MG63 (cell line): ENCODE results near the gene NID1. TPM values are rescaled to one million over a fixed set of nuclear protein-coding genes. Genes with fewer than 3 reads are reported as not detected.

Experiments
- DNase-seq: peaks from one replicate; pipeline ENCODE4 v3.0.0-alpha.2; 2020
- H3K27me3 ChIP-seq: fragments of 250-450 bp; sonication (Bioruptor Pico); 2 replicates; pipeline ENCODE4 v1.5.1; 2020; ENCODE audit warnings: mild to moderate bottlenecking, moderate library complexity
- H3K36me3 ChIP-seq: fragments of 250-450 bp; sonication (Bioruptor Pico); 2 replicates; pipeline ENCODE4 v1.5.1; 2020; ENCODE audit warnings: mild to moderate bottlenecking, moderate library complexity
- H3K4me3 ChIP-seq: fragments of 250-450 bp; sonication (Bioruptor Pico); 2 replicates; pipeline ENCODE4 v1.5.1; 2020; ENCODE audit warnings: mild to moderate bottlenecking, moderate library complexity
- H3K9me3 ChIP-seq: fragments of 250-450 bp; sonication (Bioruptor Pico); 2 replicates; pipeline ENCODE4 v1.5.1; 2020; ENCODE audit warnings: mild to moderate bottlenecking, moderate library complexity
- total RNA-seq: library from RNA; depleted of rRNA; stranded (reverse); fragments of >200 nt; shearing (Covaris generic); gene quantifications from 2 replicates; pipeline ENCODE4 v1.2.3, GENCODE V29; 2014; ENCODE audit warnings: low replicate concordance

NID1 gene
- total RNA-seq, 1 experiment from 2014 or later: 10.8 TPM

- no peaks in the 10 kb centered on the region for H3K27me3 ChIP-seq
- no peak for DNase-seq
- peaks cover 12% of the 10 kb centered on the region for H3K9me3 ChIP-seq
- peaks cover 3% of the 10 kb centered on the region for H3K36me3 ChIP-seq
- no peak overlapping the region for H3K4me3 ChIP-seq
Observed at GRCh38 chr1:236051242-236051791, 13.6 kb downstream of the NID1 start.

- DNase-seq: no peak
- H3K4me3 ChIP-seq: no peak overlapping the region
- peaks cover 11% of the 10 kb centered on the region for H3K36me3 ChIP-seq
- no peaks in the 10 kb centered on the region for H3K27me3 ChIP-seq
- H3K9me3 ChIP-seq: no peaks in the 10 kb centered on the region; the same call in 1 of the 2 replicates
Observed at GRCh38 chr1:236045771-236046170, 19.1 kb downstream of the NID1 start.

GRCh38 chr1:236044341-236044740 lies 20.5 kb downstream of the NID1 start:
- Histone ChIP-seq H3K27me3 (no peaks in the 10 kb centered on the region), H3K4me3 (no peak overlapping the region), H3K36me3 (peaks cover 11% of the 10 kb centered on the region), H3K9me3 (no peaks in the 10 kb centered on the region; the same call in 1 of the 2 replicates)
- no peak for DNase-seq

- Histone ChIP-seq H3K36me3 (peaks cover 8% of the 10 kb centered on the region), H3K4me3 (no peak overlapping the region), H3K27me3 (no peaks in the 10 kb centered on the region), H3K9me3 (no peaks in the 10 kb centered on the region; the same call in 1 of the 2 replicates)
- no peak for DNase-seq
Observed at GRCh38 chr1:236041631-236042618, 23.0 kb downstream of the NID1 start.

- Histone ChIP-seq H3K9me3 (no peaks in the 10 kb centered on the region; the same call in 1 of the 2 replicates), H3K36me3 (peaks cover 8% of the 10 kb centered on the region), H3K4me3 (no peak overlapping the region), H3K27me3 (no peaks in the 10 kb centered on the region)
- DNase-seq: no peak
Observed at GRCh38 chr1:236039740-236040685, 24.9 kb downstream of the NID1 start.

- Histone ChIP-seq H3K4me3 (no peak overlapping the region), H3K36me3 (peaks cover 2% of the 10 kb centered on the region), H3K27me3 (no peaks in the 10 kb centered on the region), H3K9me3 (no peaks in the 10 kb centered on the region; the same call in 1 of the 2 replicates)
- no peak for DNase-seq
Observed at GRCh38 chr1:236038034-236038433, 26.9 kb downstream of the NID1 start.

GRCh38 chr1:236035681-236036101 lies 29.2 kb downstream of the NID1 start:
- H3K36me3 ChIP-seq: peaks cover 2% of the 10 kb centered on the region
- no peak for DNase-seq
- H3K9me3 ChIP-seq: no peaks in the 10 kb centered on the region
- H3K4me3 ChIP-seq: no peak overlapping the region
- H3K27me3 ChIP-seq: no peaks in the 10 kb centered on the region

- Histone ChIP-seq H3K4me3 (no peak overlapping the region), H3K36me3 (peaks cover 5% of the 10 kb centered on the region), H3K9me3 (no peaks in the 10 kb centered on the region), H3K27me3 (no peaks in the 10 kb centered on the region)
- no peak for DNase-seq
Observed at GRCh38 chr1:236033336-236033735, 31.6 kb downstream of the NID1 start.

- no peak overlapping the region for H3K4me3 ChIP-seq
- H3K36me3 ChIP-seq: peaks cover 16% of the 10 kb centered on the region
- H3K27me3 ChIP-seq: no peaks in the 10 kb centered on the region
- no peak for DNase-seq
- H3K9me3 ChIP-seq: no peaks in the 10 kb centered on the region
Observed at GRCh38 chr1:236030534-236030933, 34.4 kb downstream of the NID1 start.

GRCh38 chr1:236029428-236029940 lies 35.4 kb downstream of the NID1 start:
- H3K36me3 ChIP-seq: peaks cover 18% of the 10 kb centered on the region
- H3K27me3 ChIP-seq: no peaks in the 10 kb centered on the region
- no peak for DNase-seq
- no peaks in the 10 kb centered on the region for H3K9me3 ChIP-seq
- H3K4me3 ChIP-seq: no peak overlapping the region

GRCh38 chr1:236027104-236027503 lies 37.8 kb downstream of the NID1 start:
- Histone ChIP-seq H3K4me3 (no peak overlapping the region), H3K36me3 (peaks cover 32% of the 10 kb centered on the region), H3K9me3 (no peaks in the 10 kb centered on the region), H3K27me3 (no peaks in the 10 kb centered on the region)
- DNase-seq: no peak

- DNase-seq: no peak
- Histone ChIP-seq H3K27me3 (no peaks in the 10 kb centered on the region), H3K4me3 (no peak overlapping the region), H3K36me3 (peaks cover 30% of the 10 kb centered on the region), H3K9me3 (no peaks in the 10 kb centered on the region)
Observed at GRCh38 chr1:236025836-236026235, 39.1 kb downstream of the NID1 start.

- no peaks in the 10 kb centered on the region for H3K9me3 ChIP-seq
- H3K27me3 ChIP-seq: no peaks in the 10 kb centered on the region
- peaks cover 33% of the 10 kb centered on the region for H3K36me3 ChIP-seq
- no peak overlapping the region for H3K4me3 ChIP-seq
- no peak for DNase-seq
Observed at GRCh38 chr1:236024641-236025040, 40.2 kb downstream of the NID1 start.

GRCh38 chr1:236023926-236024565 lies 40.8 kb downstream of the NID1 start:
- Histone ChIP-seq H3K9me3 (no peaks in the 10 kb centered on the region), H3K4me3 (no peak overlapping the region), H3K36me3 (peaks cover 29% of the 10 kb centered on the region), H3K27me3 (no peaks in the 10 kb centered on the region)
- no peak for DNase-seq

- peak; percentile 56 for DNase-seq
- H3K27me3 ChIP-seq: no peaks in the 10 kb centered on the region
- no peak overlapping the region for H3K4me3 ChIP-seq
- peaks cover 22% of the 10 kb centered on the region for H3K36me3 ChIP-seq
- no peaks in the 10 kb centered on the region for H3K9me3 ChIP-seq
Observed at GRCh38 chr1:236021424-236022135, 43.3 kb downstream of the NID1 start.
